Raji (cell line): ENCODE data around the gene CTCF.

Source experiments
- POLR2A ChIP-seq: IDR thresholded peaks from 2 replicates; pipeline ENCODE4 v1.6.1; 2011; ENCODE audit warnings: low read depth, low read length, control low read depth; ENCODE audit not compliant: insufficient read depth

Gene CTCF

GRCh38 chr16:67668495-67669157 lies 106.3 kb downstream of the CTCF start:
- no peak for TF ChIP-seq POLR2A

DNA sequence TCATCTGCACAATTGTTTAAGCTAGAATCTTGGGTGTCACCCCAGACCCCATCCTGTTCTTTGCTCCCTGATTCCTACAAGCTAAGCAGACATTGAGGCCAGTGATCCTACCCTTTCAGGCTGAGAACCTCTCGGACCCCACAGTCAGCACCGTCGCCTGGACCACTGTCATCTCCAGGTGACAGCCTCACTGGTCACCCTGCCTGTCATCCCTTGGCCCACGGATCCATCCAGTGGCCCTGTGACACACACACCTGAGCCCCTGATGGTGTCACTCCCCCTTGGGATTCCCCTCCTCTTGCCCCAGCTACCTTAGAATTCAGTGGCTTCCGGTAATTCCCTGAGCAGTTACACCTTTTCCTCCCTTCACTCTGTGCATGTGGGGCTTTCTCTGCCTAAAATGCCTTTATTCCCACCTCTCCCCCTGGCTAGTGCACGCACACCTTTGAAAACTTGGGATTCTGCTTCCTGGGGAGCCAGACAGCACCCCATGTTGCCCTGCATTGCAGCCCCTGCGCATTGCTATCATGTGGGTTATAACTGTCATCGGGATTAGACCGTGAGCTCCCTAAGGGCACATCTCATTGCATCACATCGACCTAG lies 107.3 kb downstream of the CTCF start:
- no peak for TF ChIP-seq POLR2A

DNA sequence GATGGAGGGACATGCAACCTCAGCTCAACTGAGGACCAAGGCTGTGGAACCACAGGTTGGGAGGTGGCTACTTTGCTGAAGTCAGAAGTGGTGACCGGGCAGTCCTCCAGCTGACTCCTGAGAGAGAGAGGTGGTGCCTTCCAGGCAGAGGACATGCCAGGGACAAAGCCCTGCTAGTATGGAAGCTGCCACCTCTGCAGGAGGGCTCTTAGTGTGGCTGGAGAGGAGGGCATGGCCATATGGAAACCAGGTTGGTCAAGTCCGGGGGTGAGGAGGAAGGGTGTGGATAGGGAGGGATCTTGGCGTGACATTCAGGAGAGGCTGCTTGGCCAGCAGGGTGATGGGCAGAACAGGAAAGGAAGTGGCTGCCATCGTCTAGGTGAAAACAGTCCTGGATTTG lies 110.0 kb downstream of the CTCF start:
- TF ChIP-seq POLR2A = no peak

DNA sequence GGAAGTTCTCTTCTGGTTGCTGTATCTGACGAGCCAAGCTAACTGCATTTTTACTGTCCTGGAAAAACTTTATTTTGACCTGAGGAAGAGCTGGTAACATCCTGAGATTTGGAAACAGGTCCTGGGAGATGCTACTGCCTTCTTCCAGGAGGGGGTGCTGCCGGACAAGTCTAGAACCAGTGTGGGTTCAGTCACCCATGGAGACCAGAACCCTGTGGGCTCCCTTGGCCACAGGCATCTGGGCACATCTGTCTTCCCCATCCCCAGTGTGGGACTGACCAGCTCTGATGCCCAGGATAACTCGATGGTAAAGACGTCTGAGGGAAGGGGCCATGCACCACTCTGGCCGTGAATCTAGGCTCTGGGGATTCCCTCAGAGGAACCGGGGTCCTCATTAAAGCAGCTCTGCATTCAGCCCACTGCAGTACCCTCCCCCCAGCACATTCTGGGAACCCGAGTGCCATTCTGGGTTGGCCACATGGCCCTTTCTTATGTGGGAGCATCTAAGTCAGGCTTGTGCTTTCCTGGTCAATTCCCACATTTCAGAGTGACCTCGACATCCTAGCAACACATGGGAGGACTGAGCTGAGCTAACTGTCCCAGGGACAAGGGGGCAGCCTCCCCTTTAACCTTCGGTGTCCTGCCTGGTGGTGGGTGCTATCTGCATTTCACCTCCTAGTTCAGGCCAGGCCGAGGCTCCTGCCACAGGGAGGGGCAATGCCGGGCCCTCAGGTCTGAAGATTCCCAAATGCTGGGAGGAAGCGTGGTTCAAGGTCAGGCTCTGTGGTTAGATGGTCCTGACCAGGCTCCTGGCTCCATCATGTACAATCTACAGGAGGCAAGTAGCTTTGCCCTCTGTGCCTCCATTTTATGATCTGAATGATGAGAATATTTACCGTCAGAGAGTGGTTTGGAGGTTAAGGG lies 110.7 kb downstream of the CTCF start:
- TF ChIP-seq POLR2A = no peak

- no peak for TF ChIP-seq POLR2A
These were observed 111.6 kb downstream of the CTCF start for GRCh38 chr16:67673712-67674580.

- TF ChIP-seq POLR2A = no peak
These were observed 112.7 kb downstream of the CTCF start for GRCh38 chr16:67674851-67675578.

- no peak for TF ChIP-seq POLR2A
These were observed 113.2 kb downstream of the CTCF start for GRCh38 chr16:67675579-67675935.

DNA sequence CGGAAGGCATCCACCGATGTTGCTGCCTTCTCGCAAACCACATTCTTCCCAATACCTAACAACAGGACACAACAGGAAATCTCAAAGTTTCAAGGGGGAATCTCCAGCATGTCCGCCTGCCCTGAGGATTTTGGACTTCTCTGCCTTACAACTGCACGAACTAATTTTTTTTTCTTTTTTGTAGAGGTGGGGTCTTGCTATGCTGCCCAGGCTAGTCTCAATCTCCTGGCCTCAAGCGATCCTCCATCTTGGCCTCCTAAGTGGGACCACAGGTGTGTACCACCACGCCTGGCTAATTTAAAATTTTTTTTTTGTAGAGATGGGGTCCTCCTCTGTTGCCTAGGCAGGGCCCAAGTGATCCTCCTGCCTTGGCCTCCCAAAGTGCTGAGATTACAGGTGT lies 113.7 kb downstream of the CTCF start:
- TF ChIP-seq POLR2A = no peak

DNA sequence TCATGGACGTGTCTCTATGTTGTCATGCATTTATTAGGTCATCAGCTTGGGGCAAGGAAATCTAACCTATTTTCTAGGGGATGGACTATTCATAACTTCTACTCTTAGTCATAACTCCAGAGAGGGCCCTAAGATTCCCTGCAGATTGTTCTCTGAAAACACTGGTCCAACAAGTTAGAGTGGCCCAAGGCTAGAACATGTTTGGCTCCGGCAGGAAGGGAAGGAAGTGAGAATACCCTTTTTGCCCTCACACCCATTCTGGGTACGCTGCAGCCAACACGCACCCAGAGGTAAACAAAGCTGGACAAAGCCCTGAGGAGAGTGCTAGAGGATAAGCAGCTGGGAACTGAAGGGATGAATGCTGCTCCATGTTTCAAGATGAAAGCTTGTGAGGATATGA lies 114.2 kb downstream of the CTCF start:
- no peak for TF ChIP-seq POLR2A

GRCh38 chr16:67676939-67677338 lies 114.6 kb downstream of the CTCF start:
- TF ChIP-seq POLR2A = no peak

- TF ChIP-seq POLR2A = no peak
These were observed 115.4 kb downstream of the CTCF start for GRCh38 chr16:67677712-67678111.

- no peak for TF ChIP-seq POLR2A
These were observed 116.2 kb downstream of the CTCF start for GRCh38 chr16:67678354-67679023.

DNA sequence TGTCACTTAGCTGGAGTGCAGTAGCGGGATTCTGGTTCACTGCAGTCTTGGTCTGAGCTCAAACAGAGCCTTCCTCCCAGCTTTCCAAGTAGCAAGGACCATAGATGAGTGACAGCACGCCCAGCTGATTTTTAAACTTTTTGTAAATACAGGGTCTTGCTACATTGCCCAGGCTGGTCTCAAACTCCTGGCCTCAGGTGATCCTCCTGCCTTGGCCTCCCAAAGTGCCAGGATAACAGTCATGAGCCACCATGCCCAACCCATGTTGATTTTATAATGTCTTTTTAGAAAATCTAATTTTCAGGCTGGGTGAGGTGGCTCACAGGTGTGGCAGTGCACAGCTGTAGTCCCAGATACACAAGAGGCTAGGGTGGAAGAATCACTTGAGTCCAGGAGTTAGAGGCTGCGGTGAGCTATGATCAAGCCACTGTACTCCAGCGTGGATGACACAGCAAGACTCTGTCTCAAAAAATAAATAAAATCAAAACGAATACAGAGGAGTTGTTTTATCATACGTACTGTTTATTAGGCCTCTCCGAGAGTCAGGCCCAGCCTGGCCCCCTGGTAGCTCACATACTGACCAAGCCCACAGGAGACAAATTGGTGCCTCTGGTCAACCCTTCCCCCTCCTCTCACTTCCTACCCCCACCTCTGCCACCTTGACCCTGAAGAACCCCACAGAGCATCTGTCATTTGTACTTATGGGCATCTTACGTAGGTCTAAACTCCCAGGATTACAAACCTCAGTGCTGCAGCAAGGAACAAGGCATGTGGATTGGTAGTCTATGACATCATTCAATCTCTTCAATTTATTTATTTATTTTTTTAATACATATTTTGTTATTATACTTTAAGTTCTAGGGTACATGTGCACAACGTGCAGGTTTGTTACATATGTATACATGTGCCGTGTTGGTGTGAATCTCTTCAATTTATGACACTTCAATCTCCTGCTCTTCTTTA lies 117.9 kb downstream of the CTCF start:
- no peak for TF ChIP-seq POLR2A
